ENCODE data around the gene CASP3. TPM values are rescaled to one million over a fixed set of nuclear protein-coding genes. Genes with fewer than 3 reads are reported as not detected.
"Not testable (repeated sequence)": the region's sequence is repeated elsewhere in the genome, so short reads cannot be mapped to it uniquely, and the experiment has no call there.

CASP3 gene
- total and polyA plus RNA-seq, 7 experiments from 2014 or later = 2.9 to 73.4 (median 13.7) TPM

DNA sequence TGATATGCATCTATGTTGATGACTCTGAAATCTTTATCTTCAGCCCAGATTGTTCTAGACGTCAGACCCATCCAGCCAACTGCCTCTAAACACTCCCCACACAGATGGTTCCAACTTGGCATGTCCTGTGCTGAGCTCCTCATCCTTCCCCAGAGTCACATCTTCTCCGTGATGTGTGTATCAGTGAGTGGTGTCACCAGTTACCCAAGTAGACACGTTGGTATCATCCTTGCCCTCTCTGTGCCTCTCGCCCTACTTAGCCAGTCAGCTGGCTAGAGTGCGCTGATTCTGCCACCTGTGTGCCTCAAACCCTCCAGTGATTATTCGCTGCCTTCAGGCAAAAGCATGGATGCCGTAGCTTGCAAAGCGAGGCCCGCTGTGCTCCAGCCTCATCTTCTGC is 18.8 kb upstream of the CASP3 start:
- peaks cover 13 to 39% (median 26%) of the 10 kb centered on the region in 7 donors for H3K4me1 Mint-ChIP-seq
- peaks cover 0 to 5% (median 0%) of the 10 kb centered on the region in 11 donors for H3K9me3 Mint-ChIP-seq
- Histone ChIP-seq H3K4me3 (ENCODE audit: low read length) (peak overlapping the region; percentile 14), H3K27ac (ENCODE audit: low read depth, low read length) (no peak overlapping the region), H3K9me3 (ENCODE audit: control insufficient read depth in 2 of 3, low read length in 3 of 3) (no peaks in the 10 kb centered on the region), H3K36me3 (ENCODE audit: control insufficient read depth in 2 of 3, insufficient read depth in 3 of 3, low read length in 3 of 3) (peaks cover 0 to 21% (median 0%) of the 10 kb centered on the region in 3 experiments), H3K4me1 (ENCODE audit: control insufficient read depth in 2 of 2, insufficient read depth in 2 of 2, low read length in 2 of 2) (peaks cover 6 to 22% of the 10 kb centered on the region in 2 donors), H3K27me3 (ENCODE audit: control insufficient read depth in 2 of 2, insufficient read depth in 2 of 2, low read length in 2 of 2) (no peaks in the 10 kb centered on the region)
- H3K4me3 Mint-ChIP-seq = peak overlapping the region in 1 of 10 donors; percentile 37
- ChIA-PET CTCF (no interaction called here), POLR2A (no interaction called here)
- peaks cover 3 to 55% (median 37%) of the 10 kb centered on the region in 5 donors for H3K36me3 Mint-ChIP-seq
- H3K27me3 Mint-ChIP-seq = no peaks in the 10 kb centered on the region
- peak; percentile 24 for ATAC-seq
- intact Hi-C loops (cut with micrococcal nuclease) = loop anchor here in 1 of 2 donors (1.0 kb wide), 2 partner anchors 10 to 19 kb away; partner anchors contain the start of genes CASP3 and PRIMPOL
- DNase-seq = peak in 1 of 9 donors; percentile 7
- H3K27ac Mint-ChIP-seq = peak overlapping the region in 6 of 9 donors; percentile 2 to 88 (median 60)

DNA sequence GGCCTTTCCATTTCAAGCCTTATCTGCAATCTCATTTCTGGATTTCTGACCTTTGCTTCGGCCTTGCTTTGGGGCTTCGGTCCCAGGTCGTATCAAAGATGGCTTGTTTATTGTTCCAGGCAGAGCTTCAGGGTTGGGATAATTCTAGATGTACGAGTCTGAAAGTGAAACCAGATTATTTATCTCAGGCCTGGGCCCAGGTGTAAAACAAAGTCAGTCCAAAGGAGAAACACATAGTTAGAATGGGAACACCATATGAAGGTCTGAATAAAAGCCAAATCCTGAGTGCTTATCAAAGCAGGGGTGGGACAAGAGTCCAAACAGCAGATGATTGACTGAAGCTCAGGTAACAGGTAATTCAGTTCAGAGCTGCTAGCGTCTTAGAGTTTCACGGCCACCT is 17.4 kb upstream of the CASP3 start:
- H3K27ac Mint-ChIP-seq = peak overlapping the region in 1 of 9 donors; percentile 49
- peaks cover 13 to 39% (median 26%) of the 10 kb centered on the region in 7 donors for H3K4me1 Mint-ChIP-seq
- intact Hi-C loops (cut with micrococcal nuclease) = no loop called here

DNA sequence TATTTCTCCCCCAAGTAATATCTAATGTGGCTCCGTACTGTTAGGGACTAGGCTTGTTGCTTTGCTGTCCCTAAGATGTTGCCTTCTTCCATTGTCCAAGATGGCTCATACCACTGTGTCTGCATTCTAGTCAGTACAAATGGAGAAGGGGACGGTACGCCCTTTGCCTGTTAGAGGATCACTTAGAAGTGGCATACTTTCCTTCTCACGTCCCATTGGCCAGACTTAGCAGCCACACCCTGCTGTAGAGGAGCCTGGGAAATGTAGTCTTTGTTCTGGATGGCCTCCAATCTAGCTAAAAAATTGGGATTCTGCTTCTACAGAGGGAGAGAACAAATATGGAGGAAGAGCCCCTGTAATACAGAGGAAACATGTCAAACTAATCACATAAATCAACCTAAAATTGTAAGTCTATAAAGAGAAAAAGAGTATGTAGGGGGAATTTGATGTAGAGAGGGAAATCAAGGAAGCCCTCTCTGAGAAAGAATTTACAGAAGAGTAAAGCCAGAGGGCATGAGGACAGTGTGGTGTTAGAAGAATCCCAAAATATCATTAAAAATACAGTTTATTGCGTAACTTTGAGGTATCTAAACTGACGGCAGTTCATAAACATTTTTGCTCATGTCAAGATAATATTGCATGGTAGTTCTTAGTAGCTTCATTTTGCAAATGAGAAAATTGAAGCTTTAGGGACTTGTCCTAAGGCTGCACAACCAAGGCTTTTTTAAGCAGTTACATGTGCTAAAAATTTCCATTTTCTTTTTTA is 15.4 kb upstream of the CASP3 start:
- no peak overlapping the region for H3K27ac ChIP-seq (ENCODE audit: low read depth, low read length)
- intact Hi-C loops (cut with micrococcal nuclease) = loop anchor here in 1 of 2 donors (1.0 kb wide), 1 partner anchor 15 kb away; the partner anchor contains the start of genes CASP3 and PRIMPOL
- ChIA-PET CTCF (interaction anchor here (0.6 kb wide), 1 partner anchor 390 kb away, joined by 3 read pairs; no protein-coding TSS in a partner anchor), POLR2A (interaction anchor here (0.7 kb wide), 1 partner anchor 11 kb away, joined by 4 read pairs; no protein-coding TSS in a partner anchor)
- no peak overlapping the region for H3K4me3 ChIP-seq (ENCODE audit: low read length)
- H3K9me3 ChIP-seq (ENCODE audit: control insufficient read depth in 2 of 3, low read length in 3 of 3) = no peaks in the 10 kb centered on the region
- Mint-ChIP-seq H3K27me3 (no peaks in the 10 kb centered on the region), H3K36me3 (peaks cover 3 to 39% (median 33%) of the 10 kb centered on the region in 5 donors), H3K4me1 (peaks cover 13 to 31% (median 20%) of the 10 kb centered on the region in 7 donors), H3K4me3 (no peak overlapping the region), H3K27ac (no peak overlapping the region), H3K9me3 (peaks cover 0 to 5% (median 0%) of the 10 kb centered on the region in 11 donors)
- no peaks in the 10 kb centered on the region for H3K27me3 ChIP-seq (ENCODE audit: control insufficient read depth in 2 of 2, insufficient read depth in 2 of 2, low read length in 2 of 2)
- H3K4me1 ChIP-seq (ENCODE audit: control insufficient read depth in 2 of 2, insufficient read depth in 2 of 2, low read length in 2 of 2) = peaks cover 6 to 19% of the 10 kb centered on the region in 2 donors
- no peak for DNase-seq
- peak; percentile 49 for ATAC-seq
- H3K36me3 ChIP-seq (ENCODE audit: control insufficient read depth in 2 of 3, insufficient read depth in 3 of 3, low read length in 3 of 3) = peaks cover 0 to 12% (median 0%) of the 10 kb centered on the region in 3 experiments

More for the DNA sequence above, 17.4 kb upstream of the CASP3 start:
- Mint-ChIP-seq H3K9me3 (peaks cover 0 to 5% (median 0%) of the 10 kb centered on the region in 11 donors), H3K4me3 (peak overlapping the region in 1 of 10 donors; percentile 12), H3K36me3 (peaks cover 3 to 44% (median 30%) of the 10 kb centered on the region in 5 donors), H3K27me3 (no peaks in the 10 kb centered on the region)
- H3K27me3 ChIP-seq (ENCODE audit: control insufficient read depth in 2 of 2, insufficient read depth in 2 of 2, low read length in 2 of 2) = no peaks in the 10 kb centered on the region
- H3K4me3 ChIP-seq (ENCODE audit: low read length) = no peak overlapping the region
- peaks cover 6 to 22% of the 10 kb centered on the region in 2 donors for H3K4me1 ChIP-seq (ENCODE audit: control insufficient read depth in 2 of 2, insufficient read depth in 2 of 2, low read length in 2 of 2)
- H3K27ac ChIP-seq (ENCODE audit: low read depth, low read length) = no peak overlapping the region
- ChIA-PET POLR2A (interaction anchor here (0.7 kb wide), 1 partner anchor 13 kb away, joined by 3 read pairs; no protein-coding TSS in a partner anchor), CTCF (interaction anchor here (0.6 kb wide), 1 partner anchor 210 kb away, joined by 3 read pairs; no protein-coding TSS in a partner anchor)
- H3K36me3 ChIP-seq (ENCODE audit: control insufficient read depth in 2 of 3, insufficient read depth in 3 of 3, low read length in 3 of 3) = peaks cover 0 to 9% (median 0%) of the 10 kb centered on the region in 3 experiments
- no peak for DNase-seq
- no peaks in the 10 kb centered on the region for H3K9me3 ChIP-seq (ENCODE audit: control insufficient read depth in 2 of 3, low read length in 3 of 3)
- ATAC-seq = no peak

DNA sequence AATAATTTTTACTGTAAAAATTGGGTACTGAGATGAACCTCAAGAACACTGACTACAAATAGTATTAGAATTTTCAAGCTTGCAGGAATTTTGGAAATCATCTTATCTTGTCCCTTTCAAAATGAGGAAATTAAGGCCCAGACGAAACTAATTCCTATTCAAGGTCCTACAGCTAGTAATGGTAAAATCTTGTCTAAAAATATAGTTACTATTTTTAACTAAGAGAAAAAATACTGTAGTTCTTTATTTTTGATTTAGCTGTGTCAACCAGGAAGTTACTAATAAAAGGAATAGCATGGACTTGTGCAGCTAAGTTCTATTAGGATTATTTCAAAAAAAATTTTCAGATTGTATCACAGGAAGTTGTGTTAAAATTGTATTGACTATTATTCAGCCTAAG is 13.0 kb upstream of the CASP3 start:
- POLR2A ChIA-PET = interaction anchor here (0.8 to 0.9 kb wide), 2 partner anchors 12 to 14 kb away, joined by 3 to 4 read pairs; partner anchors contain the start of genes CASP3 and PRIMPOL

DNA sequence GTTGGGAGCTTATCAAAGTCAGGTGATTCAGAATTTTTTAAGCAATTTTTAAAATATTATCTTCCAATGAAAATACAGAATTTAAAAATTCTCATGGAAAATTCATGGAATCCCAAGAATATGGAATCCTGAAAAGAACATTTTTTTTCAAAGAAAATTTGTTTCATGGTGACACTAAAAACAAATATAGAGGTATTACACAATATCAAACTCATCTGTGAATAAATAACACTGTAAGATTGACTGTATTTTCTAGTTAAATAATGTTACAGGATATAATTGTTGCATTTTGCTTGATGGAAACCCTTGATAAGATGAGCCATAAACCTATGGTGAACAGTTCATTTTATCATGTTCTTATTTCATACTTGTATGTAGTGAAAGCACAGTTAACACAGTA is 11.7 kb upstream of the CASP3 start:
- H3K9me3 ChIP-seq (ENCODE audit: control insufficient read depth in 2 of 3, low read length in 3 of 3) = no peaks in the 10 kb centered on the region
- H3K4me1 ChIP-seq (ENCODE audit: control insufficient read depth in 2 of 2, insufficient read depth in 2 of 2, low read length in 2 of 2) = no peaks in the 10 kb centered on the region
- peaks cover 0 to 7% (median 0%) of the 10 kb centered on the region in 3 experiments for H3K36me3 ChIP-seq (ENCODE audit: control insufficient read depth in 2 of 3, insufficient read depth in 3 of 3, low read length in 3 of 3)
- peaks cover 0 to 3% (median 0%) of the 10 kb centered on the region in 7 donors for H3K4me1 Mint-ChIP-seq
- POLR2A ChIA-PET = no interaction called here
- intact Hi-C loops (cut with micrococcal nuclease) = no loop called here
- no peak overlapping the region for H3K4me3 Mint-ChIP-seq
- no peaks in the 10 kb centered on the region for H3K27me3 ChIP-seq (ENCODE audit: control insufficient read depth in 2 of 2, insufficient read depth in 2 of 2, low read length in 2 of 2)
- H3K4me3 ChIP-seq (ENCODE audit: low read length) = no peak overlapping the region
- DNase-seq (no peak), ATAC-seq (no peak)
- H3K27ac Mint-ChIP-seq = no peak overlapping the region
- H3K9me3 Mint-ChIP-seq = no peaks in the 10 kb centered on the region
- no peak overlapping the region for H3K27ac ChIP-seq (ENCODE audit: low read depth, low read length)
- H3K27me3 Mint-ChIP-seq = no peaks in the 10 kb centered on the region
- peaks cover 3 to 28% (median 19%) of the 10 kb centered on the region in 5 donors for H3K36me3 Mint-ChIP-seq
- CTCF ChIA-PET = no interaction called here

More for the DNA sequence above, 13.0 kb upstream of the CASP3 start:
- no peak overlapping the region for H3K27ac ChIP-seq (ENCODE audit: low read depth, low read length)
- H3K9me3 ChIP-seq (ENCODE audit: control insufficient read depth in 2 of 3, low read length in 3 of 3) = no peaks in the 10 kb centered on the region
- CTCF ChIA-PET = interaction anchor here (0.6 to 0.9 kb wide), 3 partner anchors 14 to 521 kb away, joined by 3 read pairs; no protein-coding TSS in a partner anchor
- no peaks in the 10 kb centered on the region for H3K9me3 Mint-ChIP-seq
- no peak overlapping the region for H3K27ac Mint-ChIP-seq
- H3K4me3 ChIP-seq (ENCODE audit: low read length) = no peak overlapping the region
- no peaks in the 10 kb centered on the region for H3K27me3 Mint-ChIP-seq
- peaks cover 0 to 11% (median 0%) of the 10 kb centered on the region in 7 donors for H3K4me1 Mint-ChIP-seq
- no peaks in the 10 kb centered on the region for H3K27me3 ChIP-seq (ENCODE audit: control insufficient read depth in 2 of 2, insufficient read depth in 2 of 2, low read length in 2 of 2)
- no peak overlapping the region for H3K4me3 Mint-ChIP-seq
- DNase-seq = no peak
- ATAC-seq = no peak
- peaks cover 3 to 25% (median 20%) of the 10 kb centered on the region in 5 donors for H3K36me3 Mint-ChIP-seq
- intact Hi-C loops (cut with micrococcal nuclease) = no loop called here
- H3K4me1 ChIP-seq (ENCODE audit: control insufficient read depth in 2 of 2, insufficient read depth in 2 of 2, low read length in 2 of 2) = no peaks in the 10 kb centered on the region
- peaks cover 0 to 12% (median 0%) of the 10 kb centered on the region in 3 experiments for H3K36me3 ChIP-seq (ENCODE audit: control insufficient read depth in 2 of 3, insufficient read depth in 3 of 3, low read length in 3 of 3)

DNA sequence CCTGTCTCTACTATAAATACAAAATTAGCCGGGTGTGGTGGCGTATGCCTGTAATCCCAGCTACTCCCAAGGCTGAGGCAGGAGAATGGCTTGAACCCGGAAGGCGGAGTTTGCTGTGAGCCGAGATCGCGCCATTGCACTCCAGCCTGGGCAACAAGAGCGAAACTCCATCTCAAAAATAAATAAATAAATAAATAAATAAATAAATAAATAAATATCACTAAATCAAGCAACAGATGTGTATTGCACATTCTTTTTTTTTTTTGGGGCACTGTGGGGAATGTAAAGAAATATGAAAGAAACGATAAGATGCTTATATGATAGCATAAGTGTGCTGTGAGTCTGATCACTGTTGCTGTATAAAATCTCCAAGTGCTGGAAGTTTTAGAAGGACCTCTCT is 8.6 kb upstream of the CASP3 start:
- H3K27me3 ChIP-seq (ENCODE audit: control insufficient read depth in 2 of 2, insufficient read depth in 2 of 2, low read length in 2 of 2); CTCF ChIA-PET; H3K27ac Mint-ChIP-seq; H3K36me3 ChIP-seq (ENCODE audit: control insufficient read depth in 2 of 3, insufficient read depth in 3 of 3, low read length in 3 of 3); H3K4me1 ChIP-seq (ENCODE audit: control insufficient read depth in 2 of 2, insufficient read depth in 2 of 2, low read length in 2 of 2); POLR2A ChIA-PET; H3K4me3 Mint-ChIP-seq; H3K9me3 ChIP-seq (ENCODE audit: control insufficient read depth in 2 of 3, low read length in 3 of 3); H3K4me3 ChIP-seq (ENCODE audit: low read length); H3K4me1 Mint-ChIP-seq; H3K27ac ChIP-seq (ENCODE audit: low read depth, low read length); H3K9me3 Mint-ChIP-seq; ATAC-seq; H3K27me3 Mint-ChIP-seq; DNase-seq: not testable (repeated sequence)
- intact Hi-C loops (cut with micrococcal nuclease) = loop anchor here in 1 of 2 donors (1.0 kb wide), 1 partner anchor 10 kb away; no protein-coding TSS in a partner anchor
- peaks cover 0 to 31% (median 19%) of the 10 kb centered on the region in 5 donors for H3K36me3 Mint-ChIP-seq
